Upper lobe of left lung (tissue), 6 donors: ENCODE data around the gene PADI4. TPM values are rescaled to one million over a fixed set of nuclear protein-coding genes. Genes with fewer than 3 reads are reported as not detected.
A peak's percentile ranks its signal among the peaks of the same experiment; 100 is the strongest.

ENCODE experiments used
- ATAC-seq, 2 donors: fragments of 200-7000 bp; cut with Tn5 transposase; one replicate each; pipeline ENCODE4 v1.9.1; 2022; ENCODE audit warnings: mild to moderate bottlenecking in 2 of 2, moderate library complexity in 2 of 2; ENCODE audit not compliant: low FRiP score in 2 of 2
- DNase-seq, 2 donors: peaks; one replicate each; pipeline ENCODE4 v3.0.0-alpha.2; 2019 to 2020
- H3K27ac ChIP-seq, 4 donors: fragments of 200-600 bp; sonication (generic); one replicate each; pipeline ENCODE4 v1.5.1; 2016 to 2019
- H3K27me3 ChIP-seq, 4 donors: fragments of 200-600 bp; sonication (generic); one replicate each; pipeline ENCODE4 v1.5.1; 2017 to 2019
- H3K36me3 ChIP-seq, 4 donors: fragments of 200-600 bp; sonication (generic); one replicate each; pipeline ENCODE4 v1.5.1; 2016 to 2019
- H3K4me1 ChIP-seq, 4 donors: fragments of 200-600 bp; sonication (generic); one replicate each; pipeline ENCODE4 v1.5.1; 2018 to 2019
- H3K4me3 ChIP-seq, 4 donors: fragments of 200-600 bp; sonication (generic); one replicate each; pipeline ENCODE4 v1.5.1; 2017 to 2019; ENCODE audit warnings: mild to moderate bottlenecking in 2 of 4, moderate library complexity in 1 of 4
- H3K9me3 ChIP-seq, 4 donors: fragments of 200-600 bp; sonication (generic); one replicate each; pipeline ENCODE4 v1.5.1; 2018 to 2019
- EP300 ChIP-seq, 4 donors: sonication (generic); formaldehyde crosslinking; IDR thresholded peaks; one replicate each; pipeline ENCODE4 v1.5.1; 2017; ENCODE audit warnings: antibody characterized with exemption in 4 of 4, control low read depth in 2 of 4
- POLR2A ChIP-seq, 4 donors: fragments of 450-650 bp; IDR thresholded peaks; one replicate each; pipeline ENCODE4 v1.5.1; 2016 to 2017; ENCODE audit warnings: antibody characterized with exemption in 4 of 4, mild to moderate bottlenecking in 2 of 4
- POLR2AphosphoS5 ChIP-seq, 2 donors: sonication (generic); formaldehyde crosslinking; IDR thresholded peaks; one replicate each; pipeline ENCODE4 v1.5.1; 2017; ENCODE audit warnings: antibody characterized with exemption in 2 of 2
- WGBS, 2 donors: methylation state at CpG; one replicate each; pipeline ENCODE4 v1.1.5; 2017 to 2018; 5-methylcytosine and 5-hydroxymethylcytosine counted together
- total RNA-seq, 6 donors: library from RNA; depleted of rRNA in 4 of 6; stranded (reverse); fragments of >200 nt in 4 of 6; gene quantifications; one replicate each; pipeline versions ENCODE4 v1.1.0 to v1.2.1, GENCODE V29; 2016 to 2021
- TF ChIP-seq, protein P1 (sequence below), 6 experiments: fragments of 450-650 bp in 4 of 6; fragments of 200-600 bp in 2 of 6; sonication (generic) in 2 of 6; IDR thresholded peaks; one replicate each; pipeline ENCODE4 v1.5.1; 2016 to 2019; ENCODE audit warnings: antibody characterized with exemption in 6 of 6
- donor health status: DM: no; HTN: no; CAD: no; lungs with moderate emphysema.
- donor health status: DM: no; HTN: yes; CAD: no; lungs with severe emphysema.

PADI4 gene
- total RNA-seq, 6 donors from 2014 or later, result 2.7 to 32.3 (median 9.0) TPM

DNA sequence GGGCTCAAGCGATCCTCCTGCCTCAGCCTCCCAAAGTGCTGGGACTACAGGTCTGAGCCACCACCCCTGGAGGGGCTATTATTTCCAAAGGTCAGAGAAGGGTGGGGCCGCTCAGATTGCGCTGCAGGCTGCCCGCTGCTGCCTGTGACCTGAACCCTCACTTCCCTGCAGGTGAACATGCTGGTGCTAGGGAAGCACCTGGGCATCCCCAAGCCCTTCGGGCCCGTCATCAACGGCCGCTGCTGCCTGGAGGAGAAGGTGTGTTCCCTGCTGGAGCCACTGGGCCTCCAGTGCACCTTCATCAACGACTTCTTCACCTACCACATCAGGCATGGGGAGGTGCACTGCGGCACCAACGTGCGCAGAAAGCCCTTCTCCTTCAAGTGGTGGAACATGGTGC, 55.4 kb downstream of the PADI4 start:
- 75 to 85% methylated on average over 11 to 12 of the region's 12 CpGs for WGBS, 2 donors
- Histone ChIP-seq H3K9me3 (peaks cover 0 to 4% (median 0%) of the 10 kb centered on the region in 4 donors), H3K27me3 (no peaks in the 10 kb centered on the region), H3K36me3 (no peaks in the 10 kb centered on the region), H3K4me1 (no peaks in the 10 kb centered on the region), H3K4me3 (no peak overlapping the region), H3K27ac (no peak overlapping the region)
- TF ChIP-seq POLR2A (IDR thresholded peaks at IDR 0.05) (no peak), EP300 (IDR thresholded peaks at IDR 0.05) (no peak), POLR2AphosphoS5 (IDR thresholded peaks at IDR 0.05) (no peak)
- TF ChIP-seq, protein P1, sequence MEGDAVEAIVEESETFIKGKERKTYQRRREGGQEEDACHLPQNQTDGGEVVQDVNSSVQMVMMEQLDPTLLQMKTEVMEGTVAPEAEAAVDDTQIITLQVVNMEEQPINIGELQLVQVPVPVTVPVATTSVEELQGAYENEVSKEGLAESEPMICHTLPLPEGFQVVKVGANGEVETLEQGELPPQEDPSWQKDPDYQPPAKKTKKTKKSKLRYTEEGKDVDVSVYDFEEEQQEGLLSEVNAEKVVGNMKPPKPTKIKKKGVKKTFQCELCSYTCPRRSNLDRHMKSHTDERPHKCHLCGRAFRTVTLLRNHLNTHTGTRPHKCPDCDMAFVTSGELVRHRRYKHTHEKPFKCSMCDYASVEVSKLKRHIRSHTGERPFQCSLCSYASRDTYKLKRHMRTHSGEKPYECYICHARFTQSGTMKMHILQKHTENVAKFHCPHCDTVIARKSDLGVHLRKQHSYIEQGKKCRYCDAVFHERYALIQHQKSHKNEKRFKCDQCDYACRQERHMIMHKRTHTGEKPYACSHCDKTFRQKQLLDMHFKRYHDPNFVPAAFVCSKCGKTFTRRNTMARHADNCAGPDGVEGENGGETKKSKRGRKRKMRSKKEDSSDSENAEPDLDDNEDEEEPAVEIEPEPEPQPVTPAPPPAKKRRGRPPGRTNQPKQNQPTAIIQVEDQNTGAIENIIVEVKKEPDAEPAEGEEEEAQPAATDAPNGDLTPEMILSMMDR (IDR thresholded peaks at IDR 0.05), result no peak
- ATAC-seq (no peak), DNase-seq (peak in 1 of 2 donors; percentile 67)

DNA sequence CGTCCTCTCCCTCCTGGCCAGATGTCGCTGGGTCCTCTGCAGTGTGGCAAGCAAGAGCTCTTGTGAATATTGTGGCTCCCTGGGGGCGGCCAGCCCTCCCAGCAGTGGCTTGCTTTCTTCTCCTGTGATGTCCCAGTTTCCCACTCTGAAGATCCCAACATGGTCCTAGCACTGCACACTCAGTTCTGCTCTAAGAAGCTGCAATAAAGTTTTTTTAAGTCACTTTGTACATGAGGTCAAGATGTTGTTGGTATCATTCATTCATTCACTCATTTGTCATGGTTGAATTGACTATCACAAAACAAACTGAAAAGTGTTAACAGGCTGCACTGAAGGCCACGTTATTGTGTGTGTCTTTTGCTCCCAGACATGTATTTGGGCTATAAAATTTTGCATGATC, 55.8 kb downstream of the PADI4 start:
- H3K27me3 ChIP-seq, result no peaks in the 10 kb centered on the region
- H3K36me3 ChIP-seq, result no peaks in the 10 kb centered on the region
- H3K4me3 ChIP-seq, result no peak overlapping the region
- DNase-seq, result no peak
- WGBS, 2 donors, result 77 to 82% methylated on average over 4 of the region's 4 CpGs
- H3K4me1 ChIP-seq, result no peaks in the 10 kb centered on the region
- H3K27ac ChIP-seq, result no peak overlapping the region
- ATAC-seq, result no peak
- TF ChIP-seq POLR2AphosphoS5 (IDR thresholded peaks at IDR 0.05) (no peak), POLR2A (IDR thresholded peaks at IDR 0.05) (no peak), EP300 (IDR thresholded peaks at IDR 0.05) (no peak)
- TF ChIP-seq, protein P1 (IDR thresholded peaks at IDR 0.05), result no peak
- H3K9me3 ChIP-seq, result peaks cover 0 to 4% (median 0%) of the 10 kb centered on the region in 4 donors

DNA sequence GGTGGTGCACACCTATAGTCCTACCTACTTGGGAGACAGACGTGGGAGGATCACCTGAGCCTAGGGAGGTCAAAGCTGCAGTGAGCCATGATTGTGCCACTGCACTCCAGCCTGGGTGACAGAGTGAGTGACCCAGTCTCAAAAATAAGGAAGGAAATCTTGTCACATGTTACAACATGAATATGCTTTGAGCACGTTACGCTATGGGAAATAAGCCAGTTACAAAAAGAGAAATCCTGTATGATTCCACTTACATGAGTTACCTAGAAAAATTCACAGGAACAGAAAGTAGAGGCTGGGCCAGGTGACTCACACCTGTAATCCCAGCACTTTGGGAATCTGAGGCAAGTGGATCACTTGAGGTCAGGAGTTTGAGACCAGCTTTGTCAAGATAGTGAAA, 57.3 kb downstream of the PADI4 start:
- peak in 1 of 2 donors; percentile 47 for DNase-seq
- no peaks in the 10 kb centered on the region for H3K27me3 ChIP-seq
- peak in 1 of 2 donors; percentile 57 for ATAC-seq
- no peaks in the 10 kb centered on the region for H3K4me1 ChIP-seq
- no peaks in the 10 kb centered on the region for H3K36me3 ChIP-seq
- TF ChIP-seq EP300 (IDR thresholded peaks at IDR 0.05) (no peak), POLR2AphosphoS5 (IDR thresholded peaks at IDR 0.05) (no peak), POLR2A (IDR thresholded peaks at IDR 0.05) (no peak)
- TF ChIP-seq, protein P1 (IDR thresholded peaks at IDR 0.05), result no peak
- no peak overlapping the region for H3K27ac ChIP-seq
- no peak overlapping the region for H3K4me3 ChIP-seq
- peaks cover 0 to 4% (median 0%) of the 10 kb centered on the region in 4 donors for H3K9me3 ChIP-seq
- WGBS, 2 donors, result 40 to 45% methylated on average over 3 of the region's 3 CpGs

DNA sequence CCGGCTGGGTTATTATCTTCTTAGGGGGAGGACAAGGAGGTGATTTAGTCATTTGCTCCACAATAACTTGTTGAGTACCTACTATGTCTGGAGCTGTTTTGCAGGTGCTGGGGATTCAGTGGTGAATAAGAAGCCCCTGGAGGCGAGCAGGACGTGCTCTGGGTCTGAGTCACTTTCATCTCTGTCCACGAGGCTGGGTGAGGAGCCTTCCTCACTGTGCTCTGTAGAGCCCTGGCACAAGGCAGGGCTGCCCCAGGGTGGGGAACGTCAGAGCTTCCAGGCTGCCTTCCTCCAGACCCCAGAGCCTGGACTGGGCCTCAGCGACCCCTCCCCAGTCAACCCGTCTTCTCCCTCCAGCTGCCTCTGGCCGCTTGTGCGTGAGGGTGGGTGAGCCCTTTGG, 61.5 kb downstream of the PADI4 start:
- peaks cover 0 to 1% (median 0%) of the 10 kb centered on the region in 4 donors for H3K9me3 ChIP-seq
- H3K4me1 ChIP-seq, result no peaks in the 10 kb centered on the region
- H3K36me3 ChIP-seq, result no peaks in the 10 kb centered on the region
- DNase-seq (no peak), ATAC-seq (no peak)
- 67 to 75% methylated on average over 9 of the region's 9 CpGs for WGBS, 2 donors
- no peaks in the 10 kb centered on the region for H3K27me3 ChIP-seq
- TF ChIP-seq EP300 (IDR thresholded peaks at IDR 0.05) (no peak), POLR2AphosphoS5 (IDR thresholded peaks at IDR 0.05) (no peak), POLR2A (IDR thresholded peaks at IDR 0.05) (no peak)
- TF ChIP-seq, protein P1 (IDR thresholded peaks at IDR 0.05), result no peak
- no peak overlapping the region for H3K4me3 ChIP-seq
- no peak overlapping the region for H3K27ac ChIP-seq

DNA sequence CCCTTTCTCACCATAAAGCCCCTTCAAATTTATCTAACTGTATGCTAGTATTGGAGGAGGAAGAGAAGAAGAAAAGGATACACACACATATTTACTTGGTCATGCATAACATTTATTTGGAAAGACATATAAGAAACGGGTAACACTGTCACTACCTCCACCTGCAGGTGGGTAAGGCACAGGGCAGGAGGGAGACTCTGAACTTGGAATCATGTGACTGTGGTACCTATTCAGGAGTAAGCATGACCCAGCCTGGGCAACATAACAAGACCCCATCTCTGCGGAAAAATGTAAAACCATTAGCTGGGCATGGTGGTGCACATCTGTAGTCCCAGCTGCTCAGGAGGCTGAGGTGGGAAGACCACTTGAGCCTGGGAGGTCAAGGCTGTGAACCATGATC, 62.6 kb downstream of the PADI4 start:
- ATAC-seq, result no peak

More for the DNA sequence above, 62.6 kb downstream of the PADI4 start:
- Histone ChIP-seq H3K27me3 (no peaks in the 10 kb centered on the region), H3K36me3 (no peaks in the 10 kb centered on the region), H3K4me1 (no peaks in the 10 kb centered on the region), H3K27ac (no peak overlapping the region), H3K4me3 (no peak overlapping the region), H3K9me3 (no peaks in the 10 kb centered on the region)
- no peak for DNase-seq
- WGBS, 2 donors, result 46 to 47% methylated on average over 2 of the region's 2 CpGs
- TF ChIP-seq POLR2A (IDR thresholded peaks at IDR 0.05) (no peak), POLR2AphosphoS5 (IDR thresholded peaks at IDR 0.05) (no peak), EP300 (IDR thresholded peaks at IDR 0.05) (no peak)
- TF ChIP-seq, protein P1 (IDR thresholded peaks at IDR 0.05), result no peak
